Body of pancreas (tissue), 4 donors: Measurements from ENCODE around the gene ADAMTSL2.

ENCODE experiments used
- POLR2A ChIP-seq, 3 donors: fragments of 450-650 bp; IDR thresholded peaks; one replicate each; pipeline ENCODE4 v1.6.1; 2016; ENCODE audit warnings: antibody characterized with exemption in 3 of 3, mild to moderate bottlenecking in 2 of 3
- TF ChIP-seq, protein P1 (sequence below), 7 experiments: fragments of 450-650 bp in 4 of 7; fragments of 200-600 bp in 3 of 7; sonication (generic) in 3 of 7; IDR thresholded peaks; one replicate each; pipeline ENCODE4 v1.5.1; 2016 to 2019; ENCODE audit warnings: antibody characterized with exemption in 7 of 7

GRCh38 chr9:133573791-133574515, 39.4 kb downstream of the ADAMTSL2 start:
- TF ChIP-seq, protein P1, sequence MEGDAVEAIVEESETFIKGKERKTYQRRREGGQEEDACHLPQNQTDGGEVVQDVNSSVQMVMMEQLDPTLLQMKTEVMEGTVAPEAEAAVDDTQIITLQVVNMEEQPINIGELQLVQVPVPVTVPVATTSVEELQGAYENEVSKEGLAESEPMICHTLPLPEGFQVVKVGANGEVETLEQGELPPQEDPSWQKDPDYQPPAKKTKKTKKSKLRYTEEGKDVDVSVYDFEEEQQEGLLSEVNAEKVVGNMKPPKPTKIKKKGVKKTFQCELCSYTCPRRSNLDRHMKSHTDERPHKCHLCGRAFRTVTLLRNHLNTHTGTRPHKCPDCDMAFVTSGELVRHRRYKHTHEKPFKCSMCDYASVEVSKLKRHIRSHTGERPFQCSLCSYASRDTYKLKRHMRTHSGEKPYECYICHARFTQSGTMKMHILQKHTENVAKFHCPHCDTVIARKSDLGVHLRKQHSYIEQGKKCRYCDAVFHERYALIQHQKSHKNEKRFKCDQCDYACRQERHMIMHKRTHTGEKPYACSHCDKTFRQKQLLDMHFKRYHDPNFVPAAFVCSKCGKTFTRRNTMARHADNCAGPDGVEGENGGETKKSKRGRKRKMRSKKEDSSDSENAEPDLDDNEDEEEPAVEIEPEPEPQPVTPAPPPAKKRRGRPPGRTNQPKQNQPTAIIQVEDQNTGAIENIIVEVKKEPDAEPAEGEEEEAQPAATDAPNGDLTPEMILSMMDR (IDR thresholded peaks at IDR 0.05) = no peak
- no peak for TF ChIP-seq POLR2A (IDR thresholded peaks at IDR 0.05)
